Transverse colon (tissue), 4 donors: Measurements from ENCODE around the gene TXNDC8. TPM values are rescaled to one million over a fixed set of nuclear protein-coding genes. Genes with fewer than 3 reads are reported as not detected.
A peak's percentile ranks its signal among the peaks of the same experiment; 100 is the strongest.

Experiments used
- DNase-seq: peaks from one replicate; pipeline ENCODE4 v3.0.0-alpha.2; 2019
- H3K27ac ChIP-seq, 4 donors: fragments of 200-600 bp; sonication (generic); 2 replicates each; pipeline ENCODE4 v1.5.1; 2016 to 2018; ENCODE audit warnings: inconsistent platforms in 4 of 4
- H3K27me3 ChIP-seq: fragments of 200-600 bp; sonication (generic); 2 replicates; pipeline ENCODE4 v1.5.1; 2017; ENCODE audit warnings: inconsistent platforms
- H3K36me3 ChIP-seq, 4 donors: fragments of 200-600 bp; sonication (generic); 2 replicates each; pipeline ENCODE4 v1.5.1; 2017 to 2019; ENCODE audit warnings: inconsistent platforms in 4 of 4
- H3K4me1 ChIP-seq, 4 donors: fragments of 200-600 bp; sonication (generic); 2 replicates each; pipeline ENCODE4 v1.5.1; 2017 to 2020; ENCODE audit warnings: inconsistent platforms in 4 of 4
- H3K4me3 ChIP-seq, 4 donors: fragments of 200-600 bp; sonication (generic); 1 replicate in 1 of 4; 2 replicates in 3 of 4; pipeline versions ENCODE4 v1.5.1 to v1.6.1; 2017 to 2019; ENCODE audit warnings: inconsistent platforms in 4 of 4
- H3K9me3 ChIP-seq, 2 donors: fragments of 200-600 bp; sonication (generic); 2 replicates each; pipeline ENCODE4 v1.5.1; 2017 to 2019; ENCODE audit warnings: inconsistent platforms in 2 of 2
- CTCF ChIP-seq, 5 experiments: fragments of 200-600 bp in 3 of 5; fragments of 450-650 bp in 2 of 5; sonication (generic) in 3 of 5; IDR thresholded peaks; 1 replicate in 2 of 5; 2 replicates in 3 of 5; pipeline ENCODE4 v1.5.1; 2016 to 2017; ENCODE audit warnings: antibody characterized with exemption in 5 of 5, inconsistent platforms in 3 of 5, mild to moderate bottlenecking in 2 of 5, moderate library complexity in 1 of 5
- EP300 ChIP-seq: sonication (generic); formaldehyde crosslinking; IDR thresholded peaks from one replicate; pipeline ENCODE4 v1.6.1; 2017; ENCODE audit warnings: antibody characterized with exemption, low read depth
- POLR2A ChIP-seq: fragments of 450-650 bp; IDR thresholded peaks from one replicate; pipeline ENCODE4 v1.6.1; 2016; ENCODE audit warnings: antibody characterized with exemption, mild to moderate bottlenecking, moderate library complexity
- POLR2AphosphoS5 ChIP-seq, 3 donors: sonication (generic); formaldehyde crosslinking; IDR thresholded peaks; one replicate each; pipeline ENCODE4 v1.6.1; 2016; ENCODE audit warnings: antibody characterized with exemption in 3 of 3
- WGBS, 2 donors: methylation state at CpG; one replicate each; pipeline ENCODE4 v1.1.5; 2018; ENCODE audit warnings: low coverage in 1 of 2; 5-methylcytosine and 5-hydroxymethylcytosine counted together
- in situ Hi-C, 4 donors: fragments of 200-750 bp; cut with MboI; loops; one replicate each; pipeline versions ENCODE4 v1.15.0 to v1.15.1; 2017; ENCODE audit warnings: low sequenced_read_pairs in 3 of 4, low pct_ligation_motif_present in 1 of 4, low pct_unique_long_range_greater_than_20kb in 1 of 4
- intact Hi-C: fragments of 100-400 bp; cut with DNase I; formaldehyde crosslinking; loops from one replicate; pipeline ENCODE4 v1.15.1; 2023; ENCODE audit warnings: low total_unique reads
- total RNA-seq, 4 donors: library from RNA; depleted of rRNA; stranded (reverse); fragments of >200 nt; gene quantifications; one replicate each; pipeline ENCODE4 v1.1.0, GENCODE V29; 2016

The TXNDC8 gene
- total RNA-seq, 4 donors from 2014 or later = not detected

GRCh38 chr9:110257097-110257841, 80.4 kb downstream of the TXNDC8 start:
- H3K4me1 ChIP-seq = peaks cover 29 to 66% (median 40%) of the 10 kb centered on the region in 4 donors
- no peaks in the 10 kb centered on the region for H3K9me3 ChIP-seq
- no peaks in the 10 kb centered on the region for H3K36me3 ChIP-seq
- H3K4me3 ChIP-seq = peak overlapping the region; percentile 58 to 93 (median 82)
- in situ Hi-C loops = no loop called here
- intact Hi-C loops = no loop called here
- H3K27me3 ChIP-seq = no peaks in the 10 kb centered on the region
- TF ChIP-seq EP300 (no peak), POLR2A (no peak), POLR2AphosphoS5 (IDR thresholded peaks at IDR 0.05) (no peak), CTCF (IDR thresholded peaks at IDR 0.05) (no peak)
- peak overlapping the region; percentile 90 to 98 (median 98) for H3K27ac ChIP-seq
- 0 to 9% methylated on average over 5 to 14 of the region's 14 CpGs for WGBS, 2 donors
- peak; percentile 40 for DNase-seq

- in situ Hi-C loops = no loop called here
- Histone ChIP-seq H3K4me1 (peaks cover 29 to 66% (median 40%) of the 10 kb centered on the region in 4 donors), H3K4me3 (peak within 1 kb of the TSS; percentile 58 to 93 (median 93)), H3K9me3 (no peaks in the 10 kb centered on the region), H3K27me3 (no peaks in the 10 kb centered on the region), H3K36me3 (no peaks in the 10 kb centered on the region), H3K27ac (peak within 1 kb of the TSS; percentile 90 to 98 (median 98))
- 0% methylated on average over 2 to 61 of the region's 65 CpGs for WGBS, 2 donors
- no peak for TF ChIP-seq CTCF (IDR thresholded peaks at IDR 0.05)
- peak; percentile 93 for TF ChIP-seq POLR2A
- peak; percentile 96 to 99 (median 98) for TF ChIP-seq POLR2AphosphoS5 (IDR thresholded peaks at IDR 0.05)
- peak; percentile 63 for TF ChIP-seq EP300
- DNase-seq = peak; percentile 95
- intact Hi-C loops = no loop called here
Observed at GRCh38 chr9:110256380-110257096, 81.1 kb downstream of the TXNDC8 start, which contains the start of gene TXN. Gene TXN, minus strand, starts transcription at chr9:110256507. Its CDS starts 72 bp downstream, at chr9:110256435.

GRCh38 chr9:110255463-110256379, 81.9 kb downstream of the TXNDC8 start:
- in situ Hi-C loops = no loop called here

More at GRCh38 chr9:110255463-110256379, 81.9 kb downstream of the TXNDC8 start:
- Histone ChIP-seq H3K27ac (peak overlapping the region; percentile 90 to 98 (median 98)), H3K9me3 (no peaks in the 10 kb centered on the region), H3K36me3 (peaks cover 0 to 3% (median 0%) of the 10 kb centered on the region in 4 donors), H3K27me3 (no peaks in the 10 kb centered on the region), H3K4me1 (peaks cover 29 to 65% (median 40%) of the 10 kb centered on the region in 4 donors), H3K4me3 (peak overlapping the region; percentile 58 to 93 (median 93))
- intact Hi-C loops = no loop called here
- TF ChIP-seq POLR2A (peak; percentile 68), CTCF (IDR thresholded peaks at IDR 0.05) (peak in 1 of 5 experiments; percentile 18), POLR2AphosphoS5 (IDR thresholded peaks at IDR 0.05) (peak; percentile 65 to 84 (median 74)), EP300 (no peak)
- peak; percentile 78 for DNase-seq
- WGBS, 2 donors = 1% methylated on average over 59 of the region's 81 CpGs; no CpG with 5 or more reads in 1 of the 2 donors
